GM12878 (cell line): ENCODE data around the gene NR3C1. TPM values are rescaled to one million over a fixed set of nuclear protein-coding genes. Genes with fewer than 3 reads are reported as not detected.

ENCODE experiments used
- ATAC-seq: fragments of 200-7000 bp; cut with Tn5 transposase; 3 replicates; pipeline ENCODE4 v1.9.1; 2020; ENCODE audit warnings: mild to moderate bottlenecking, moderate library complexity
- BruUV-seq: library from RNA; stranded (reverse); fragments of 400-500 nt; replicated peaks from 2 replicates; lab custom pipeline; 2021; lab: Mats Ljungman, UMichigan
- CTCF ChIA-PET: fragments of 300-600 bp; sonication (Branson Sonifier 250); formaldehyde crosslinking; extraction: SDS; loops from one replicate; lab custom pipeline; 2021; ENCODE audit warnings: inconsistent platforms; lab: Yijun Ruan, JAX
- POLR2A ChIA-PET: fragments of 350-600 bp; formaldehyde crosslinking; extraction: SDS; loops from one replicate; lab custom pipeline; 2021; ENCODE audit warnings: inconsistent platforms; lab: Charles Lee
- RAD21 ChIA-PET: fragments of 300-600 bp; sonication (Branson Sonifier 250); formaldehyde crosslinking; loops from one replicate; lab custom pipeline; 2023; ENCODE audit warnings: antibody characterized with exemption; ENCODE audit not compliant: unreplicated experiment; lab: Charles Lee
- SMC1A ChIA-PET: fragments of 300-600 bp; sonication (Branson Sonifier 250); formaldehyde crosslinking; loops from one replicate; lab custom pipeline; 2023; ENCODE audit not compliant: unreplicated experiment, uncharacterized antibody; lab: Charles Lee
- DNase-seq: peaks from one replicate; pipeline ENCODE4 v3.0.0-alpha.2; 2011; ENCODE audit warnings: low read depth, low spot score
- FAIRE-seq: peaks from 3 replicates; lab custom pipeline; 2011; peaks lifted over from hg19 to GRCh38; lab: Jason Lieb, UNC
- H2AFZ ChIP-seq: 2 replicates; pipeline ENCODE4 v1.6.0; 2011; ENCODE audit warnings: low read depth, low read length, control low read depth; ENCODE audit not compliant: control insufficient read depth
- H3K27ac ChIP-seq: 2 replicates; pipeline ENCODE4 v1.5.1; 2011; ENCODE audit warnings: control low read depth; ENCODE audit not compliant: control insufficient read depth, insufficient read depth
- H3K27me3 ChIP-seq, 2 experiments: replicated peaks in 1 of 2; 2 replicates each; pipeline versions ENCODE4 v1.6.0 to v1.6.1; 2011; ENCODE audit warnings: low read length in 1 of 2; ENCODE audit not compliant: control insufficient read depth in 2 of 2, insufficient read depth in 2 of 2
- H3K36me3 ChIP-seq, 2 experiments: 2 replicates each; pipeline ENCODE4 v1.5.1; 2011; ENCODE audit warnings: low read length in 1 of 2; ENCODE audit not compliant: control insufficient read depth in 2 of 2, insufficient read depth in 2 of 2
- H3K4me1 ChIP-seq: 2 replicates; pipeline ENCODE4 v1.6.1; 2011; ENCODE audit warnings: mild to moderate bottlenecking, low read length, moderate library complexity, mixed read lengths; ENCODE audit not compliant: control insufficient read depth, insufficient read depth
- H3K4me2 ChIP-seq: 2 replicates; pipeline ENCODE4 v1.6.0; 2011; ENCODE audit warnings: control low read depth; ENCODE audit not compliant: control insufficient read depth, insufficient read depth
- H3K4me3 ChIP-seq: fragments of 200-600 bp; sonication (generic); 2 replicates; pipeline ENCODE4 v1.5.1; 2016
- H3K79me2 ChIP-seq: 2 replicates; pipeline ENCODE4 v1.6.0; 2011; ENCODE audit warnings: low read length; ENCODE audit not compliant: control insufficient read depth, insufficient read depth
- H3K9ac ChIP-seq: 2 replicates; pipeline ENCODE4 v1.8.0; 2011; ENCODE audit warnings: low read length, control low read depth, mixed read lengths; ENCODE audit not compliant: control insufficient read depth, insufficient read depth
- H3K9me3 ChIP-seq: replicated peaks from 3 replicates; pipeline ENCODE4 v1.5.1; 2011; ENCODE audit warnings: mild to moderate bottlenecking, low read length; ENCODE audit not compliant: control insufficient read depth, insufficient read depth
- H4K20me1 ChIP-seq: 2 replicates; pipeline ENCODE4 v1.6.0; 2011; ENCODE audit not compliant: control insufficient read depth, insufficient read depth
- DPF2 ChIP-seq: fragments of 450-650 bp; IDR thresholded peaks from 2 replicates; pipeline ENCODE4 v1.6.1; 2017; ENCODE audit warnings: mild to moderate bottlenecking
- E4F1 ChIP-seq: fragments of 450-650 bp; IDR thresholded peaks from 2 replicates; pipeline ENCODE4 v1.6.1; 2018; ENCODE audit warnings: borderline replicate concordance, mild to moderate bottlenecking; ENCODE audit not compliant: partially characterized antibody
- FOS ChIP-seq: IDR thresholded peaks from 3 replicates; pipeline ENCODE4 v1.6.1; 2011; ENCODE audit warnings: borderline replicate concordance; ENCODE audit not compliant: insufficient read length; ENCODE audit errors: extremely low read depth
- IRF3 ChIP-seq: fragments of 450-650 bp; IDR thresholded peaks from 2 replicates; pipeline ENCODE4 v1.6.1; 2014; ENCODE audit warnings: mild to moderate bottlenecking
- KAT2A ChIP-seq: conservative IDR thresholded peaks from 2 replicates; pipeline ENCODE4 v1.6.1; 2011; ENCODE audit warnings: low read depth, low read length; ENCODE audit not compliant: control insufficient read depth
- MEF2A ChIP-seq: IDR thresholded peaks from 2 replicates; pipeline ENCODE4 v1.6.1; 2011; ENCODE audit warnings: low read depth, mild to moderate bottlenecking, low read length, moderate library complexity; ENCODE audit not compliant: insufficient read depth
- MTA3 ChIP-seq: IDR thresholded peaks from 2 replicates; pipeline ENCODE4 v1.6.1; 2012; ENCODE audit warnings: low read length, inconsistent platforms, borderline replicate concordance
- MYC ChIP-seq: IDR thresholded peaks from 2 replicates; pipeline ENCODE4 v1.6.1; 2011; ENCODE audit warnings: mild to moderate bottlenecking, low read length, moderate library complexity, inconsistent platforms; ENCODE audit not compliant: insufficient read depth, insufficient replicate concordance, insufficient read length, severe bottlenecking
- NKRF ChIP-seq: fragments of 450-650 bp; conservative IDR thresholded peaks from 2 replicates; pipeline ENCODE4 v1.6.1; 2017; ENCODE audit warnings: mild to moderate bottlenecking, moderate library complexity
- PKNOX1 ChIP-seq: fragments of 450-650 bp; IDR thresholded peaks from 2 replicates; pipeline ENCODE4 v1.6.1; 2016; ENCODE audit warnings: mild to moderate bottlenecking
- USF2 ChIP-seq: IDR thresholded peaks from 2 replicates; pipeline ENCODE4 v1.6.1; 2011; ENCODE audit warnings: low read depth, low read length, improper control_type of control experiment, borderline replicate concordance
- ZBTB33 ChIP-seq: fragments of 450-650 bp; IDR thresholded peaks from 2 replicates; pipeline ENCODE4 v1.6.1; 2017; ENCODE audit warnings: mild to moderate bottlenecking
- ZNF207 ChIP-seq: fragments of 450-650 bp; IDR thresholded peaks from 2 replicates; pipeline ENCODE4 v1.6.1; 2014; ENCODE audit warnings: antibody characterized with exemption, mild to moderate bottlenecking, borderline replicate concordance
- WGBS: methylation state at CpG from one replicate; pipeline ENCODE4 v1.1.6; 2016; ENCODE audit warnings: low lambda C conversion rate; ENCODE audit not compliant: insufficient replicate concordance, insufficient coverage; ENCODE audit errors: missing lambda C conversion rate; 5-methylcytosine and 5-hydroxymethylcytosine counted together
- in situ Hi-C: fragments of 300-500 bp; cut with MboI; formaldehyde crosslinking; loops from 9 replicates; pipeline ENCODE4 v1.14.3; 2018; ENCODE audit warnings: mixed read lengths
- intact Hi-C: fragments of 100-400 bp; cut with micrococcal nuclease; formaldehyde crosslinking; loops from one replicate; pipeline ENCODE4 v1.14.2; 2022; ENCODE audit not compliant: unreplicated experiment
- polyA plus RNA-seq, 11 experiments: library from polyadenylated mRNA; depleted of rRNA in 4 of 11; unstranded in 6 of 11; stranded (reverse) in 5 of 11; fragments of >200 nt; fragmentation: Nextera tagmentation in 4 of 11; fragmentation: Illumina TruSeq in 1 of 11; extraction: Ambion mirVana in 4 of 11; extraction: Trizol in 1 of 11; gene quantifications; 1 replicate in 1 of 11; 2 replicates in 10 of 11; pipeline versions ENCODE4 v1.2.1 to v1.2.3, GENCODE V29; 2011 to 2016; ENCODE audit warnings: inconsistent platforms in 2 of 11, missing spikeins in 2 of 11, low read depth in 1 of 11
- total RNA-seq, 4 experiments: library from RNA; depleted of rRNA in 3 of 4; stranded (reverse); fragments of >200 nt in 3 of 4; fragmentation: Illumina TruSeq in 1 of 4; extraction: Trizol in 1 of 4; gene quantifications; 2 replicates each; pipeline versions ENCODE4 v1.2.1 to v1.2.3, GENCODE V29; 2013 to 2021

NR3C1 gene
- total and polyA plus RNA-seq, 10 of the 15 experiments (the other 5 are each of a cell fraction or from before 2014, with no cell fraction given), result 49.7 to 141 (median 109) TPM

GRCh38 chr5:143328589-143329220 is 74.8 kb downstream of the NR3C1 start:
- Histone ChIP-seq H3K79me2 (peaks cover 84% of the 10 kb centered on the region), H2AFZ (no peak overlapping the region), H3K9ac (no peak overlapping the region), H3K4me2 (no peak overlapping the region), H3K9me3 (peaks cover 48% of the 10 kb centered on the region), H3K4me1 (peaks cover 4% of the 10 kb centered on the region), H3K27ac (no peak overlapping the region), H4K20me1 (no peaks in the 10 kb centered on the region), H3K4me3 (no peak overlapping the region), H3K27me3 (no peaks in the 10 kb centered on the region), H3K36me3 (peaks cover 9 to 14% of the 10 kb centered on the region in 2 experiments)
- in situ Hi-C loops (no loop called here), intact Hi-C loops (no loop called here)
- ChIA-PET CTCF (no interaction called here), RAD21 (no interaction called here), POLR2A (interaction anchor here (0.5 kb wide), 1 partner anchor 107 kb away, joined by 3 read pairs; no protein-coding TSS in a partner anchor), SMC1A (interaction anchor here (0.6 to 1.4 kb wide), 4 partner anchors 11 to 837 kb away, joined by 3 to 4 read pairs (median 3); no protein-coding TSS in a partner anchor)
- WGBS, result 91% methylated on average over 5 of the region's 5 CpGs
- DNase-seq (no peak), ATAC-seq (peak; percentile 17), FAIRE-seq (no peak)
- BruUV-seq, result TSS peak; percentile 10
- TF ChIP-seq PKNOX1, result no peak
- TF ChIP-seq IRF3, result no peak
- TF ChIP-seq MTA3, result no peak
- TF ChIP-seq DPF2, result no peak
- TF ChIP-seq MEF2A, result no peak
- TF ChIP-seq E4F1, result no peak
- no peak for TF ChIP-seq USF2
- TF ChIP-seq KAT2A, result no peak
- no peak for TF ChIP-seq NKRF
- TF ChIP-seq ZBTB33, result no peak
- TF ChIP-seq ZNF207, result no peak
- TF ChIP-seq FOS, result no peak
- no peak for TF ChIP-seq MYC
